Effector CD8-positive, alpha-beta T cell (primary cell): ENCODE data around the gene SGCD.

Experiments
- DNase-seq: peaks from one replicate; lab custom pipeline; 2025; lab: John Stamatoyannopoulos, UW

The SGCD gene

DNA sequence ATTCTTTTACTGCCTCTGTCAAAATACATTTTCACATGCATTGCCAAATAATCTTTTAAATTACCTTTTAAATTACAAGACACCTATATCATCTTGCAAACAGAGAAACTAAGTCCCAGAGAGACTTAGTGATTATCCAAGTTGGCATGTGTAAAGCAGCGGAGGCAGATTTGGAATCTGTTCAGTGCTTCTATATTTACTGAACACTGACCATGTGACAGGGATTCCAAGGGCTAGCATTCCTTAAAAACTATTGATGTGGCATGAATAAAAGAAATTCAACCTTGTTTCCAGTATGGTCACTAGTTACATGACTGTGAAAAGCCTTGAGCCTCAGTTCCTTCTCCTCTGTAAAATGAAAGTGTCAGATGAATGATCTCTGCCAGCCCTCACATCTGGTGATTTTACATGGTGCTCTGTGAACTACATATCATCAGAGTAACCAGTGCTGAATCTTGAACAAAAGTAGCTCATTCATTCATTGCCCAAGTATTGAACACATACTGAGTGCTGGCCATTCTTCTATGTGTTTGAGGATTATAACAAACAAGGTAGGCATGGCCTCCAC, 451.3 kb downstream of the SGCD start:
- no peak for DNase-seq

DNA sequence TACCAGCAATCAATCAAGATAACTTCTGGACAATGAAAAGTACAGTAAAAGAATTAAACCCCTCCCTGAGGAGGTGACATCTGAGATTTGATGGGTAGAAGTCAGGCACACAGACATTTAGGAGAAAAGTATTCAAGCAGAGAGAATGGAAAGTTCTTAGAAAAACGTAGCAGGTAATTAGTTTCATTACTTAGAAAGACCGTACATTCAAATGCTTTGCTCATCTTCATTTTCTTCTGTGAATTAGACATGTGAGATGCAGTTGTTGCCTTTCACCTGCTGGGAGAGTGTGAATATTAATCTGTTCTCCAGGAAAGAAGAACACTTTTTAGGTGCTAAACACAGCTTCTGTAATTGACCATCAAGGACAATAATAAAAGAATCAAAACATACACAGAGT, 451.8 kb downstream of the SGCD start:
- DNase-seq: no peak

DNA sequence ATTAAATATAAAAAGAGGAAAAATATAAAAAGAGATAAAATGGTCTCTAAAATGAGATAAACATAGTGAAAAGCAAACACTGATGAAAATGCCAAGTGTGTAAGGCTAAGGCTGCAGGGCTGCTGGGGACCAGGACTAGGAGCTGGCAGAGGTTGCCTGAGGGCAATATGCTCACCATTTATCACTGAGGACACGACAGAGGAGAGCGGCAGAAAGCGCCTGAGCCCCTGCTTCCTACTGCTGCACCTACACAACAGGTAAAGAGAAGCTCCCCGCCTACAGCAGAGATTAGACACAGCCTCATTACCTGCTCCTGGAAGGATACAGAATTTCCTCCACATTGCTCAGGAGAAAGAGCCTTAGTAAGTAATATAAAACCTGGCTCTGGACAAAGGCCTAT, 452.5 kb downstream of the SGCD start:
- DNase-seq: no peak

DNA sequence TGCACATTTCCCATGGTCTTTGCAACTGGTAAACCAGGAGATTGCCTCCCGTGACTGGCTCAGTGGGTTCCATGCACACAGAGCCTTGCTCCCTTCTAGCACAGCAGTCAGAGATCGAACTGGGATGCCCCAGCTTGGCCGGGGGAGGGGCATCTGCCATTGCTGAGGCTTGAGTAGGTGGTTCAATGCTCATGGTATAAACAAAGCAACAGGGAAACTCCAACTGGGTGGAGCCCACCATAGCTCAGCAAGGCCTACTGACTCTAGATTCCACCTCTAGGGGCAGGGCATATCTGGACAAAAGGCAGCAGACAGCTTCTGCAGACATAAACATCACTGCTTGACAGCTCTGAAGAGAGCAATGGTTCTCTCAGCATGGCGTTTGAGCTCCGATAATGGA, 456.1 kb downstream of the SGCD start:
- DNase-seq: no peak

DNA sequence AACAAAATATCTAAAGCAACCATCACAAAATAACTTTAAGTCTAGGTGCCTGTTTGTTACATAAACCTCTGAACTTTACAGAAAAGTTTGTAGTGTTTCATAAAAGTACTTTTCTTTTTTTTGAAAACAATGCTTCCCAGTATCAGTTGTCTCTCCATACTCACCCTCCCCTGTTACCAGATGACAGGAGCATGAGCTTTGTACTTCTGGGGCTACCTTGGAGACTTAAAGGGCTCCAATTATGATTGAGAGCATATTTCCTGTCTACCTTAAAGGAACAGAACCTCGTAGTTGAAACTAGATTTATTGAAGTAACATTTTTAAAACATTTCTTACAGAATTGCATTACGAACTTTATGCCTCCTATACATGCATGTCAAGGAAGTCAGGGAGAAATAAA, 467.7 kb downstream of the SGCD start:
- no peak for DNase-seq

DNA sequence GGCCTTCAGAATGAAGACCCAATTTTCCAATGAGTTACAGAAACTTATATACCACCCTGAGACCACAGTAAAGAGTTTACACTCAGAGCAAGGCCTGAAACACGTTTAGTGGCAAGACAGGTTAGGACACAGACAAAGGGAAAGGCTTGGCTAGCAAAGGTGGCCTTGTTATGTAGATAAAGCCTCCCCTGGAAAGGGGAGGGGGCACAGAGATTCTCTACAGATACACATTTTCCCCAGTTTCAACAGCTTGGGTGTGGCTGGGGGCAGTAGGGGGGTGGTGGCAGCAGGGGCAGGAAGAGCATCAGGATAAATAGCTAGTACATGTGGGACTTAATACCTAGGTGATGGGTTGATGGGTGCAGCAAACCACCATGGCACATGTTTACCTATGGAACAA, 471.2 kb downstream of the SGCD start:
- no peak for DNase-seq

DNA sequence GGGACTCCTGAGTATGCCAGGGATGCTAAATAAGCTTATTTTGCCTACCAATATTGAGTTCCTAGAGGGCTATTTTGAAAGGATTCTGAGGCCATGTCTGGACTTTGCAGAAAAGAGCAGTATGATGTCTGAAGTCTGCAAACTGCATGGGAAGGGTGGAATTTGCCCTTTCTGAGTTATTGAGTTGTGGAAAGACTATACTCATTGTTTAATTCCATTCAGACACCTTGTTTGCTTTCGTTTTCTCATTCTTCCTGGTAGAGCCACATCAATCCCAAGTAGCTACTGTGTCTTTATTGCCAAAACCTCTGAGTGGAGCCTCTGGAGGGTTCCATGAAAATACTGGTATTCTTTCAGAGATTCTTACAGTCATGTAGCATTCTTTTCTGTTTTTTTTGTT, 472.2 kb downstream of the SGCD start:
- DNase-seq: no peak

DNA sequence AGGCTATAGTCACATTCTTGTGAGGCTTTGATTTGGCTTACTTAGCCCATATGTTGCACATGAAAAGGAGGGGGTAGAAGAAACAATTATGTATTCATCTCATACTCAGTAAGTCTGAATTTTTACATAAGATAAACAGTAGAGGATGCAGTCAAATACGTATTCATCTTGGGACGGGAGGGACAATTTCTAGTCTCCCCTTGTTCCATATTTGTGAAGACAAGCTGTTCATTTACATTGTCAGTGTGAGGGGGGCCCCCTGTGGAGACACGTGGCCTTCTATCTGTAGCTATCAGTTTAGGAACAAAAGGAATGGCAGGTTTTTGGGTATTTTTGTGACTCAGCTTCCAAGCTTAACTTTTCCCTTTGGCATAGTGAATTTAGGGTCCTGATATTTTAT, 474.0 kb downstream of the SGCD start:
- no peak for DNase-seq

DNA sequence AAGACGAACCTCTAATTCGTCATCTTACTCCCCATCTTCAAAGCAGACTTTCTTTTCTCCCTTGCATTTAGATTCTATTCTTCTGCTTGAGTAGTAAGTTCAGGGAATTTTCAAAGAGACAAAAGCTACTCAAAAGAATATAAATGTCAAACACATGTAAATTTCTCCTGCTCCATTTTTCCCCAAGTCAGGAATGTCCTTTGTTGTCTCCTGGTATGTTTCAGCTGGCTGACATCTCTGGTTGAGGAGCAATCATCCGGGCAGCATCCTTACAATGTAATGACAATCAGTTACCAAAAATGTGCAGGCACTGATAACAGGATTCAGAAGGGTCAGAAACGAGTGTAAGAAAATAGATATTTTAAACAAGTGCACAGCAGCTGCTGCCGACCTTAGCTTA, 475.5 kb downstream of the SGCD start:
- no peak for DNase-seq

DNA sequence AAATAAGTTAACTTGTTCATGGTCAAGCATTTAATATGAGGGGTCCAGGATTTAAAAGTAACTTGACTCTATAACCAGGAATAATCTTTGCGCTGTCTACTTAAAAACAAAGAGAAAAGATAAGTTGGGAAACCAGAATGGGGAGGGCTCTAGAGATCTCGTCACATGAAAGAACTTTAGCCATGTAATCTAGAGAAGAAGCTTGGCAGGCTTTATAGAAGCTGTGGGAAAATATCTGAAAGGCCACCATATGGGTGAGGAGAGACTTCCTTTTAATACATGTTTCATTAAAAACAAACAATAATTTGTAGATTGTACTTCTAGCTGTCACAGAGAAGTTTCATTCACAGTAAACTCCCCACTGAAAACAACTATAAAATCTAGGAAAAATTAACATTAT, 476.4 kb downstream of the SGCD start:
- no peak for DNase-seq

DNA sequence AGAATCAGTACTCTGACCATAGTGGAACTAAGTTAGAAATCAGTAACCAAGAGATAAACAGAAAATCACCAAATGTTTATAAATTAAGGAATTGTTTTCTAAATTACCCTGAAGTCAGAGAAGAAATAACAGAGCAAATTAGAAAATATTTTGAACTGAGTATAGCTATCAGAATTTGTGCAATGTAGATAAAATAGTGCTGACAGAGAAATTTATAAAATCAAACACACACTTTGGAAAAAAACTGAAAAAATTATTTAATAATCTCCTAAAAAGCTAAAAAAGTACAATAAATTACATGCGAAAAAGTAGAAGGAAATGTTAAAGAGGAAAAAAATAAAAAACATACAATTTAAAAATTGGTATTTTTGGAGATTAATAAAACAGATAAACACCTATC, 486.0 kb downstream of the SGCD start:
- DNase-seq: no peak

DNA sequence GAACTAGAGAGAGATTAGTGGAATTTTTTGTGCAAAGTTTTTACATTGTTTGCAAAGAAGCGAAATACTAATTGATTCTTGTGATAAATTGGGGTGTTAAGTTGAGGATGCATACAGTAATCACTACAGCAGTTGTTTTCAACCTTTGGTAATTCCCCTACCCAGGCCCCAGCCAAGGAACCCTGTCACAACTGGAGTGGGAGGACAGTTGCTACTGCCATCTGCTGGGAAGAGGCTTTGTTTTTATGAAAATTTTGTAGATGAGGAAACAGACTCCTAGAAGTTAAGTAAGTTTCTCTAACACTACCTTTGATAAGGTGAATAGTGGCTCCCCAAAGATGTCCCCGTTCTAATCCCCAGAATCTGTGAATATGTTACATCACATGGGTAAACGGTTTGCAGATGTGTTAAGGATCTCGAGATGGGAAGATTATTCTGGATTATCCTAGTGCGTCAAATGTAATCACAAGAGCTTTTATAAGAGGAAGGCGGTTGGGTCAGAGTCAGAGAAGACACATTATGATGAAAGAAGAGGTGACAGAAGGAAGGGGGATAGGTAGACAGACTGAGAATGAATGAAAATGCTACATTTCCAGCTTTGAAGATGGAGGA, 489.1 kb downstream of the SGCD start:
- DNase-seq: no peak
